ENCODE data around the gene THAP2.

The THAP2 gene

DNA sequence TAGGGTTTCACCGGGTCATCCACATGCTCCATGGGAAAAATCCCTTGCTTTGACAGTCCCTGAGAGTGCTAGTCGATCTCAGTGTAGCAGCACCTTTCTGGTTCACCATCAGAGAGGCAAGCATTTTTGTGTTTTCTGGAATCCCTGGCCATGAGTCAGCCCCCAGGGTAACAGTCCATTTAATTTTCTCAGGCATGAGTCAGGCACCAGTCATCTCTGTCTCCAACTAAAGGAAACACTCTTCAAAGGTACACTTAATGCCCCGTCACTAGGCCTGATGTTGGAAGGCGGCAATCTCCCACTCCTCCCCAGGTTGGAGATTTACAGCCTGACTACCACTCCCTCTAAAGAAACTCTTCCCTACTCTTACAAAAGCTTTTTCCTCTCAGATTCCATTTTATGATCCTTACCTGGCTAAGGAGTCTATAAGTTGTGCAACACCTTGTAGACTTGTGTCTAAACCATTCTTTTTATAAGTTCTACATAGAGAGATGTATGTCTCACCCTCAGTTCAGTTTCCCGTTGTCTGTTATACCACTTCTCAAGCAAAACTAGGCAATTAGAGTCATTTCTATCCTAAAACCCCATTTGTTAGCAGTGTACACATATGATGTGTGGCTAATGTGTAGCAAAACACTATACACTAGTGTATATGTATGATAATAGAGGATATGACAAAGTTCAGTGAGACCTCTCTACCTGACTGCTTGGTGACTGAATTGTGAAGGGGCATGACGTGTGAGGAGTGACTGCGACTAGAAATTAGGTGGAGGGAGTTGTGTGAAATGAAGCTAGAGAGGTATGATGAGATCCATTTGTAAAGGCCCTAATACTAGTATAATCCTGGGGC, 46.4 kb downstream of the THAP2 start:
- H3K27ac ChIP-seq (replicated peaks), result no peak overlapping the region
- no peaks in the 10 kb centered on the region for H3K27me3 ChIP-seq (ENCODE audit: insufficient read depth, poor library complexity, severe bottlenecking)
- no peak overlapping the region for H3K4me3 ChIP-seq (replicated peaks; ENCODE audit: insufficient read depth, low read length)
- TF ChIP-seq, protein P1, sequence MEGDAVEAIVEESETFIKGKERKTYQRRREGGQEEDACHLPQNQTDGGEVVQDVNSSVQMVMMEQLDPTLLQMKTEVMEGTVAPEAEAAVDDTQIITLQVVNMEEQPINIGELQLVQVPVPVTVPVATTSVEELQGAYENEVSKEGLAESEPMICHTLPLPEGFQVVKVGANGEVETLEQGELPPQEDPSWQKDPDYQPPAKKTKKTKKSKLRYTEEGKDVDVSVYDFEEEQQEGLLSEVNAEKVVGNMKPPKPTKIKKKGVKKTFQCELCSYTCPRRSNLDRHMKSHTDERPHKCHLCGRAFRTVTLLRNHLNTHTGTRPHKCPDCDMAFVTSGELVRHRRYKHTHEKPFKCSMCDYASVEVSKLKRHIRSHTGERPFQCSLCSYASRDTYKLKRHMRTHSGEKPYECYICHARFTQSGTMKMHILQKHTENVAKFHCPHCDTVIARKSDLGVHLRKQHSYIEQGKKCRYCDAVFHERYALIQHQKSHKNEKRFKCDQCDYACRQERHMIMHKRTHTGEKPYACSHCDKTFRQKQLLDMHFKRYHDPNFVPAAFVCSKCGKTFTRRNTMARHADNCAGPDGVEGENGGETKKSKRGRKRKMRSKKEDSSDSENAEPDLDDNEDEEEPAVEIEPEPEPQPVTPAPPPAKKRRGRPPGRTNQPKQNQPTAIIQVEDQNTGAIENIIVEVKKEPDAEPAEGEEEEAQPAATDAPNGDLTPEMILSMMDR (IDR thresholded peaks at IDR 0.05; ENCODE audit: insufficient read depth, low read length), result no peak
- TF ChIP-seq POLR2AphosphoS5 (IDR thresholded peaks at IDR 0.05; ENCODE audit: low read depth) (no peak), GABPA (IDR thresholded peaks at IDR 0.05; ENCODE audit: low read depth) (no peak), SPI1 (IDR thresholded peaks at IDR 0.05; ENCODE audit: borderline replicate concordance, low read depth) (no peak)
- TF ChIP-seq, protein P2, sequence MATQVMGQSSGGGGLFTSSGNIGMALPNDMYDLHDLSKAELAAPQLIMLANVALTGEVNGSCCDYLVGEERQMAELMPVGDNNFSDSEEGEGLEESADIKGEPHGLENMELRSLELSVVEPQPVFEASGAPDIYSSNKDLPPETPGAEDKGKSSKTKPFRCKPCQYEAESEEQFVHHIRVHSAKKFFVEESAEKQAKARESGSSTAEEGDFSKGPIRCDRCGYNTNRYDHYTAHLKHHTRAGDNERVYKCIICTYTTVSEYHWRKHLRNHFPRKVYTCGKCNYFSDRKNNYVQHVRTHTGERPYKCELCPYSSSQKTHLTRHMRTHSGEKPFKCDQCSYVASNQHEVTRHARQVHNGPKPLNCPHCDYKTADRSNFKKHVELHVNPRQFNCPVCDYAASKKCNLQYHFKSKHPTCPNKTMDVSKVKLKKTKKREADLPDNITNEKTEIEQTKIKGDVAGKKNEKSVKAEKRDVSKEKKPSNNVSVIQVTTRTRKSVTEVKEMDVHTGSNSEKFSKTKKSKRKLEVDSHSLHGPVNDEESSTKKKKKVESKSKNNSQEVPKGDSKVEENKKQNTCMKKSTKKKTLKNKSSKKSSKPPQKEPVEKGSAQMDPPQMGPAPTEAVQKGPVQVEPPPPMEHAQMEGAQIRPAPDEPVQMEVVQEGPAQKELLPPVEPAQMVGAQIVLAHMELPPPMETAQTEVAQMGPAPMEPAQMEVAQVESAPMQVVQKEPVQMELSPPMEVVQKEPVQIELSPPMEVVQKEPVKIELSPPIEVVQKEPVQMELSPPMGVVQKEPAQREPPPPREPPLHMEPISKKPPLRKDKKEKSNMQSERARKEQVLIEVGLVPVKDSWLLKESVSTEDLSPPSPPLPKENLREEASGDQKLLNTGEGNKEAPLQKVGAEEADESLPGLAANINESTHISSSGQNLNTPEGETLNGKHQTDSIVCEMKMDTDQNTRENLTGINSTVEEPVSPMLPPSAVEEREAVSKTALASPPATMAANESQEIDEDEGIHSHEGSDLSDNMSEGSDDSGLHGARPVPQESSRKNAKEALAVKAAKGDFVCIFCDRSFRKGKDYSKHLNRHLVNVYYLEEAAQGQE (IDR thresholded peaks at IDR 0.05; ENCODE audit: insufficient replicate concordance, low read depth), result no peak
- no peak for DNase-seq (ENCODE audit: low read depth in 1 of 2, low spot score in 1 of 2)

DNA sequence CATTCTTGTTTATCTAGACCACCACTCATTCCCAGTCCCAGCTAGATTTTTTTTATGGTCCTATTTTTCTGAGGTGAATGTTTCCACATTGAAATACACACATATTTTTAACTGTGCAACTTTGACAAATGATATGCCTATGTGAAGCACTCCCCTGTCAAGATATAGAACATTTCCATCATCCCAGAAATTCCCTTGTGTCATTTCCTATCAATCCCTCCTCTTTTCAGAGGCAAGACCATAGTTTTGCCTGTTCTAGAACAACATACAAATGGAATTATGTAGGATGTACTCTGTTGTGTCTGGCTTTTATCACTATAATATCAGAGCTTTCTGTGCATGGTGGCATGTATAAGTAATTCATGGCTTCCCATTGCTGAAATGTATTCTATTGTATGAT, 54.5 kb downstream of the THAP2 start:
- no peak for TF ChIP-seq GABPA (IDR thresholded peaks at IDR 0.05; ENCODE audit: low read depth)
- TF ChIP-seq, protein P1 (IDR thresholded peaks at IDR 0.05; ENCODE audit: insufficient read depth, low read length), result no peak
- no peak for TF ChIP-seq SPI1 (IDR thresholded peaks at IDR 0.05; ENCODE audit: borderline replicate concordance, low read depth)
- TF ChIP-seq, protein P2 (IDR thresholded peaks at IDR 0.05; ENCODE audit: insufficient replicate concordance, low read depth), result no peak
- TF ChIP-seq POLR2AphosphoS5 (IDR thresholded peaks at IDR 0.05; ENCODE audit: low read depth), result no peak
- Histone ChIP-seq H3K27ac (replicated peaks) (no peak overlapping the region), H3K4me3 (replicated peaks; ENCODE audit: insufficient read depth, low read length) (no peak overlapping the region), H3K27me3 (ENCODE audit: insufficient read depth, poor library complexity, severe bottlenecking) (no peaks in the 10 kb centered on the region)
- no peak for DNase-seq (ENCODE audit: low read depth in 1 of 2, low spot score in 1 of 2)

DNA sequence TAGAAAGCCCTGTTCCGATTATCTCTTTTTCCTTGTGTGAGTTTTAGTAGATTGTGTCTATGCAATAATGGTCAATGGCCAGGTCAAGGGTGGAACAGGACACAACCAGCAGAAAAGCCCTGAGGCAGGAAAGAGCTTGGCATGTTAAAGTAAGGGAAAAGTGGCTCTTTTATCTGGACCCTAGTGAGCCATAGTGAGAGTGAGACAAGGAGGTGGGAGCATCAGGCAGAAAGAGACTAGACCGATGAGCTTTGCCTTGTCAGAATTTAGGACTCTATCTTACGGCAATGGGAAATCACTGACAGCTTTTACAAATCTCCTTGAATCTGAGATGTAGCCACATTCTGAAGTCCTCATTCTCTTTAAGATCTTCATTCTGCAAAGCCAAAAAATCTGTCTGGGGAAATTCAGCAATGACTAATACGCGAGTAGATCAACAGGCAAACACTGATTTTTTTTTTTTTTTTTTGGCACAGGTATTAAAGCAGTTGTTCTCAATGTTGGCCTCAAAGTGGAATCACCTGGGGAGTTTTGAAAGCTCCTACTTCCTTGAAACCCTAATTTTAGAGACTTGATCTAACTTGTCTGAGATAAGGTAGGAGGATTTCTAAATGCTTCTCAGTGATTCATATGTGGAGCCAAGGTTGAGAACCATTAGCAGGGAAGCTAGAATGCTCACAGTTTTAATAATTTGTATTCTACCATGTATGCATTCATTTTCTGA, 55.7 kb downstream of the THAP2 start:
- H3K27ac ChIP-seq (replicated peaks), result no peak overlapping the region
- DNase-seq (ENCODE audit: low read depth in 1 of 2, low spot score in 1 of 2), result no peak
- H3K27me3 ChIP-seq (ENCODE audit: insufficient read depth, poor library complexity, severe bottlenecking), result no peaks in the 10 kb centered on the region
- TF ChIP-seq POLR2AphosphoS5 (IDR thresholded peaks at IDR 0.05; ENCODE audit: low read depth), result no peak
- no peak overlapping the region for H3K4me3 ChIP-seq (replicated peaks; ENCODE audit: insufficient read depth, low read length)

DNA sequence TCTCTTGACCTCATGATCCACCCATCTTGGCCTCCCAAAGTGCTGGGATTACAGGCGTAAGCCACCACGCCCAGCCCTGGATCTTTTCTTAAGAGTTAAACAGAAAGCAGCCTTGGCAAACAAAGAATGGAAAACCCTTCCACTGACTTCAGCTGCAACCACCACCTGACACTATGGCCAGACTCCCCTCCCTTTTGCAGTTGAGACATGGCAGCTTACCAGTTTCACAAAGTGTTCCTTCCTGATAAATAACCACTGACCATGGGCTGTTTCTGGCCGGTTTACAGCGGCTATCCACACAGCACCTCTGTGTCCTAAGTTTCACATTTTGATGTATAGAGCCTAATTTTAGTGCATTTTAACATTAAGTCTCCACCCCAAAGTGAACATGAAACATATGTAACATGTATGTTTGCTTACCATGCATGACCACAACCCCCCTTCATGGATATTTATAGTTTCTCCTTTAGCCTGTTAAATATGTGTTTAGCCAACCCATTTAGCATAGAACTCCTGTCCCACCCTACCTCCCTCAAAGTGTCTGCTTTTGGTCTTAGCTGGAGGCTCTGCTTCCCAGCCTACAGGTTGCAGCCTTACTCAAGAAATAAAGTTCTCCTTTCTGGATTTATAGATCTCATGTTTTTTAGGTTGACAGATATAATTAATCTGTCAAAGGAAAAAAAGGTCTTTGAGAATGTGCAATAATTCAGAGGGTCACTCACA, 57.8 kb downstream of the THAP2 start:
- DNase-seq (ENCODE audit: low read depth in 1 of 2, low spot score in 1 of 2), result no peak
- Histone ChIP-seq H3K4me3 (replicated peaks; ENCODE audit: insufficient read depth, low read length) (no peak overlapping the region), H3K27ac (replicated peaks) (no peak overlapping the region), H3K27me3 (ENCODE audit: insufficient read depth, poor library complexity, severe bottlenecking) (no peaks in the 10 kb centered on the region)
- TF ChIP-seq, protein P1 (IDR thresholded peaks at IDR 0.05; ENCODE audit: insufficient read depth, low read length), result no peak
- TF ChIP-seq POLR2AphosphoS5 (IDR thresholded peaks at IDR 0.05; ENCODE audit: low read depth), result no peak
- no peak for TF ChIP-seq GABPA (IDR thresholded peaks at IDR 0.05; ENCODE audit: low read depth)
- TF ChIP-seq, protein P2 (IDR thresholded peaks at IDR 0.05; ENCODE audit: insufficient replicate concordance, low read depth), result no peak
- no peak for TF ChIP-seq SPI1 (IDR thresholded peaks at IDR 0.05; ENCODE audit: borderline replicate concordance, low read depth)

All from HL-60 (cell line).